AG08395 (cell line): Measurements from ENCODE around the gene TBC1D4.

Experiments
- DNase-seq: peaks from one replicate; pipeline ENCODE4 v3.0.0; 2012; ENCODE audit warnings: mixed read lengths, low spot score

Gene TBC1D4

DNA sequence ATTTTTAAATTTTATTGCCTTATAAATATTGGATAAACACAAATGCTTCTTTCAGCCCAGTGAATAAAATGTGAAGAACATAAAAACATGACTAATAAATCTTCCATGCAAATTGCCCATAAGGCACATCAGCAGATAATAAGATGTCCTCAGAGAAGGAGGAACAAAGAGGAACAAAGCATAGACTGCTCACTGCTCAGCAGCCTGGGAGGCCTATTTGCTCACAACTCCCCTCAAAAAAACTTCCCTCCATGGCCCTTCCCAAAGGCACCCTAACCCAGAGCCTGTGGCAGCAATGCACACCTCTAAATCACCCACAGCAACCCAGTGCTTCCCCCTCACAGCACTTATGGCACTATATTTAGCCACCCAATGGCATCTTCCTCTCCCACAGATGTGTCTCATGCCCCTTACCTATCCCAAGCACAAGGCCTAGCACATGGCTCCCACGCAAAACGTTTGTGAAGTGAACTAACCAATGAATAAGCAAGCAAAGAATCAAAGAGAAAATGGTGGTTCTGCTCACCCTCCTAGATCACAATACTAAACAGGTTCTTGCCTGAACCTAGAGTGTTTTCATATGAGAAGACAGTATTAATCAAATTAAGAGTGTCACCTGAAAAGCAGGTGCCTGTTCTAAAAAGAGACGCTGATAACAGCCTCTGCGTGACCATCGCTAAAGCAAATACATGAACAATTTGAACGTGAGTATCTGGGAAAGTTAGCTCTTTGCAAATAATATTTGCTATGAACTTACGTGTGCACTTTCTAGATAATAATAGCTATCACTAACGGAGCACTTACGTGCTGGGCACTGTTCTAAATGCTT lies 96.9 kb downstream of the TBC1D4 start:
- peak; percentile 9 for DNase-seq

DNA sequence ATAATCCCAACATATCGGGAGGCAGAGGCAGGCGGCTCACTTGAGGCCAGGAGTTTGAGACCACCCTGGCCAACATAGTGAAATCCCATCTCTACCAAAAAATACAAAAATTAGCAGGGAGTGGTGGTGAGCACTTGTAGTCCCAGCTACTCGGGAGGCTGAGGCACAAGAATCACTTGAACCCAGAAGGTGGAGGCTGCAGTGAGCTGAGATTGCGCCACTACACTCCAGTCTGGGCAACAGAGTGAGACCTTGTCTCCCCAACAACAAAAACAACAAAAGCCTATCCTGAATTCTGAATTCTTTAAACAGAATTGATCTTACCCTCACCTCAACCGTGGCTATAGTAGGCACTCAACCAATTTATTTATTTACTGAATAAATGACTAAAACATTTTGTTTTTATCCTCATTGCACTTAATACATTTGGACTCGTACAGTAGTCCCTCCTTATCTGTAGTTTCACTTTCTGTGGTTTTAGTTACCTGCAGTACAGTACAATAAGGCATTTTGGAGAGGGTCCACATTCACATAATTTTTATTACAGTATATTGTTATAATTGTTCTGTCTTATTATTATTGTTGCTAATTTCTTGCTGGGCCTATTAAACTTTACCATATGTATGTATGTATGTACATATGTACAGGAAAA lies 98.8 kb downstream of the TBC1D4 start:
- no peak for DNase-seq

DNA sequence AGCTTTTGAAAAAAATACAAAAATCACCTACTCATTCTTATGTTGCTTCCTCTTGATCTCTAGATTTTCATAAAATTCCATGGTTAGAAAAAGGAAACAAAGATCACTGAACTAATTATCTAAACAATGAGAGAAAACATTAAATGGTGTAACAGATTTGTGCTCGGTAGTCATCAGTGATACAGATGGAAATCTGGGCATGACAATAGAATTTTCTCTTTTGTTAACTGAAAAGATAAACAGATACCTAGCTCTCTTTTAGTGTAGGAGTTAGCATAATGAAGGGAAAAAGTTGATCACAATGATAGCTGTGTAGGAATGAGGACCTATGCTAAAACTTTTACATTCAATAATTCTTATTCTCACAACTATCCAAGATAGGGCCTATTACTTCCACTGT lies 103.7 kb downstream of the TBC1D4 start:
- DNase-seq, result no peak

DNA sequence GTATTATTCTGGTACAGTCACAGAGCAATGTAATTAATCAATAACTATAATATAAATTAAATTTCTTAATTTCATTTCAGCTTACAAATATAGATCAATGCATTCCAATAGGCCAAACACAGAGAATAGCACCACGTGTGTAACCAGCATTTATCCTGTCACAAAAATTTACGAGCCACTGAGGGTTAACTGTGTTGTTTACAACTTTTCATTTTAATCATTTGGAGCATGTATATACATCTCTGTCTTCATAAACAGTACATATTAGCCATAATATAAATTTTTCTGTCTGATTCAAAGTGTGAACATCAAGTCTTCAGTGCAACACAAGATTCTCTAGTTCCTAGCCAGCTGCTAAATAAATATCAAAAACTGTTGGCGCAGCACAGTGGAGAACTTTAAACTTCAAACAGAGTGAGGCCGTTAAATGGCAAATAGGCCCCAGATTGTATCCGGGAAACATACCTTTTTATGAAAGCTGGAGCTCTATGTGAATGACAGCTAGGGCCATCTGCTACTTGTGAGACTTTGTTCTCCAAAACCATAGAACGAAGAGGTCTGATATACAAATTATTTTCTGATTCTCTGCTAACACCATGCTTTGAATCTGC lies 105.1 kb downstream of the TBC1D4 start:
- DNase-seq, result no peak

DNA sequence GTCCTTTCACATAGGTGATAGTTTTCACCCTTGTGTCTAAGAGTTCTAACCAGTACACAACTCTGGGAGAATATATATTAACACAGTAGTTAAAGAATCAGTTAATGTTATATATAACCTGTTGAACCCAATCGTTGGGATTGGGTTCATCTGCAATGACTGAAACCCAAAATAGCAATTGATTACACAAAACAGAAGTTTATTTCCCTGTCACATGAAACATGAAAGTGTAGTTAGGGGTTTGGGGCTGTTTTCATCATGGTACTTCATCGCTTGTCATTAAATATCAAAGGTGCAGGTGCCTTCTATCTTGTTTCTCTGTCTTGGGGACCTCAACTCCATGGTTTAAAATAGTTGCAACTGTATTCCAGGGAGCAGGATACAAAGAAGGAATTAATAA lies 106.6 kb downstream of the TBC1D4 start:
- DNase-seq, result no peak

DNA sequence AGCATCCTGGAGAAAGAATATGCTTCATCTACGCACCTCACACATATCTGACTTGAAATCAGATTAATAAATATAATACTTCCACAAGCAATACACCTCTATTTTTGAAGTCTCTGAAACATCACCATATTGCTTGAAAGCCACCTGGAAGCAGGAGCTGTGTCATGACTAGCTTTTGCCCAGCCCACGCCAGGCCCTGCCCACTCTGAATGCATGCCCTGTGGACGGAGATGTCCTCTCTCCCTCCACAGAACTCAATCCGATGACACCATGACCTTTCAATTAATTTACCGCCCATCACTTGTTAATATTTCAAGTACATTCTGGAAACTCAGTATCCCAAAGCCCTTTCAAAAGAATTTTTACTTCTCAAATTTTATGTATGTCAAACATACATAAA lies 108.0 kb downstream of the TBC1D4 start:
- DNase-seq, result no peak

DNA sequence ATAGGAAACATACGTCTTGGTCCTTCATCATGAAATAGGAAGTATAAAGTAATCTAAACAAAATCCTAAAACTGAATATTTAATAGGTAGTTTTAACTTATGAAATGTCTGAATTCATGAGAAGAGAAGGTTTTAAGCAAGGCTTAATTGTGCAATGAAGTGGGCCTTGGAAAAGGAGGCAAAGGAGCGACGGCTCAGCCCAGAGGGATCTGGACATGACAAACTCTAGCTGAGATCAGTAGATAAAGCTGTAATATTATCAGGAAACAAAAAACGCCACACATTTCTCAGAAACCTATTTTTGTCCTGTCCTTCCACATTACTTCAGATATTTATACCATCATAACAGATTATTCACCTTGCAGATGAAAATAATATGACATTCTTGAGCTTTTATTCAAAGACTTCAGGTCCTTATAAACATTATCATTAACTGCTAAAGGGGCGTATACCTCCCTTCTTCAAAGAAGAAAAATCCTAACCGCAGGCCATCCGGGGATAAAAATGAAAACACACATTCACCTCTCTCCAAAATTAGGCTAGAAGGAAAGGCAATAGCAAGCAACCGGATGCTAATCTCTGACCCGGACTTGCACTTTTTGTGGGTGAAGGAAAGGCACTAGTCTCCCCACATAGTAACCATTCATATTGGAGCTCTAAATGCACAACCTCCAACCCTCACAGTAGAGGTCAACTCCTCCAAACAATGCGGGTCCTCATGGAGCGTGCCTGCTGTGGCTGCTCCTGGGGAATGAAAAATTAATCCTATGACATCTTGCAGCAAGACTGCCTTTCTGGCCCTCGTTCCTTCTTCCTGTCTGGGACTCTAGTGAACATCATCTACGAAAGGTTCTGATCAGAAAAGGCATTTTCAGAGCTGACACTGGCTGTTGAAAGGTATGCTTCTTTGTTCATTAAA lies 108.8 kb downstream of the TBC1D4 start:
- DNase-seq, result no peak

DNA sequence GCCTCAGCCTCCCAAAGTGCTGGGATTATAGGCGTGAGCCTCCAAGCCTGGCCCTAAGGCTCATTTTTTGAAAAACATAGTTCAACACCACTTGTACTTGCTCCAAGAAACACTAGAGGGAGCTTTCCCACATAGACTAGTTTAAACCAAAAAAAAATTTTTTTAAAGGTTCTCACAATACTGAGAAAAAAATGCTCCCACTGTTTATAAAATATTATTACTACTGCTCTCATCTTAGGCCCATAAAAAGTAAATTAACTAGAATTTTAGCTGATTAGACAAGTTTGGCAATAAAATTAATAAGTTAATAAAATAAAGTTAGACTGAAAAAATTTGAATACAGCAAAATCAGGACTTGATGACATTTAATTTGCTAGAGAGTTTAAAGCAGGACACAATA lies 109.5 kb downstream of the TBC1D4 start:
- peak; percentile 53 for DNase-seq

DNA sequence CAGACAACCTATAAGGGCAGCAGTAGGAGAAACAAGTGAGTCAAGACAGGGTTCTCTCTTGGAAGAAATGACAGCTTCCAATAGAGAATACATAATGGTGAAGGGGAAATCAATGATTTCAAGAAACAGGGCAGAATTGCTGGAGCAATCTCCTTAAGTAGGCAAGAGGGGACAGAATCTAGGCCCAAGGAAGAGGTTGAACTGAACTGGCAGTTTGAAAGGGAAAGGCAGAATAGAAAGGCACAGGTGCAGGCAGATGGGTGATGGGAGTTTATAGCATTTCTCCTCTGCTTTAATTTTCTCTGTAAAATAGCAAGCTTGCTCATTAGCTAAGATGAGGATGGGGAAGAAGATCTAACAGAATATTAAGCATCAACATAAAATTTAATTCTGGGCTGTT lies 110.8 kb downstream of the TBC1D4 start:
- no peak for DNase-seq

DNA sequence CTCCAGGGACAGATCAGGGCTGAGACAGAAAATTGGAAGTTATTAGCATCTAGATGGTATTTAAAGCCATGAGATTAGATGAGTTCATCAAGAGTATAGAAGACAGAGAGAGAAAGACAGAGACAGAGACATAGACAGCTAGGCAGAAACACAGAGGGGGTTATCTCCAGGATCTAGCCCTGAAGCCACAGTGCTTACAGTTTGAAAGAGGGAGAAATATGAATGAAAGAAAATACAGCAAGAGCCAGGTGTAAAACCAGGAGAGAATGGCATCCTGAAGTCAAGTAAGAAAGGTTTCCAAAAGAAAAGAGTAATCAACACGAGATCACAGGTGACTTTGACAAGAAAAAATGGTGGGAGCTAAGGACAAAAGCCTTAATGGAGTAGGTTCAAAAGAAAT lies 111.2 kb downstream of the TBC1D4 start:
- DNase-seq, result no peak

DNA sequence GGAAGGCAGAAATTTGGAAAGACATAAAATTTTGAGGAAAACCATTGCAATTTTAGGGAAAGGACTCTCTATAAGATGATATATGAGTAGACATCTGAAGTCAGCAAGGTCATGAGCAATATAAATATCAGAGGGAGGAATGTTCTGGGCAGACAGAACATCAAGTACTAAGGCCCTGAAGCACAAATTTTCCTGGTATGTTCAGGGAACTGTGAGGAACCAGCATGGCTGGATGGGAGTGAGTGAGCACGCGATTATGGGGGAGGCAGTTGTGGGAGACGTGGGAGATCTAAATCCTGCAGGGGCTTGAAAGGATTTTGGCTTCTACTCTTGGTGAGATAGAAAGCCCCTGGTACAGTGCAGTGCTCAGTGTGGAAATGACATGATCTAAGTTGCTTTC lies 112.0 kb downstream of the TBC1D4 start:
- DNase-seq, result no peak

DNA sequence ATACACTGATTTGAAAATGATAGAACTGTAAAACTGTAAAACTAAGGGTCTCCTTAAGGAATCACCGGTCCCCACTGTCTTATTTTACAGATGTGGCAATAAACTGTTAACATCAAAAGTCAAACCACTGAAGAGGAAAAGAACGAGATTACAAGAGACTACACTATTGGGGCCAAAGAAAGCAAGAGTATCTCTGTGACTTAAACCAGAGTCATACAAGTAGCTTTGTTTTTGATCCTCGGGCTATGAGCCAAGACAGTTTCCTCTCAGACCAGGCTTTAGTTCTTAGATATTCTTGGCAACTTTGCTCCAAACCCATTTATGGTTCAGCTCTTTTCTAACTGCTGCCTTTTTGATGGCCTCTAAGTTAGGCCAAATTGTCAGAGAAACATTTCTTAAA lies 113.8 kb downstream of the TBC1D4 start:
- DNase-seq, result peak; percentile 56

DNA sequence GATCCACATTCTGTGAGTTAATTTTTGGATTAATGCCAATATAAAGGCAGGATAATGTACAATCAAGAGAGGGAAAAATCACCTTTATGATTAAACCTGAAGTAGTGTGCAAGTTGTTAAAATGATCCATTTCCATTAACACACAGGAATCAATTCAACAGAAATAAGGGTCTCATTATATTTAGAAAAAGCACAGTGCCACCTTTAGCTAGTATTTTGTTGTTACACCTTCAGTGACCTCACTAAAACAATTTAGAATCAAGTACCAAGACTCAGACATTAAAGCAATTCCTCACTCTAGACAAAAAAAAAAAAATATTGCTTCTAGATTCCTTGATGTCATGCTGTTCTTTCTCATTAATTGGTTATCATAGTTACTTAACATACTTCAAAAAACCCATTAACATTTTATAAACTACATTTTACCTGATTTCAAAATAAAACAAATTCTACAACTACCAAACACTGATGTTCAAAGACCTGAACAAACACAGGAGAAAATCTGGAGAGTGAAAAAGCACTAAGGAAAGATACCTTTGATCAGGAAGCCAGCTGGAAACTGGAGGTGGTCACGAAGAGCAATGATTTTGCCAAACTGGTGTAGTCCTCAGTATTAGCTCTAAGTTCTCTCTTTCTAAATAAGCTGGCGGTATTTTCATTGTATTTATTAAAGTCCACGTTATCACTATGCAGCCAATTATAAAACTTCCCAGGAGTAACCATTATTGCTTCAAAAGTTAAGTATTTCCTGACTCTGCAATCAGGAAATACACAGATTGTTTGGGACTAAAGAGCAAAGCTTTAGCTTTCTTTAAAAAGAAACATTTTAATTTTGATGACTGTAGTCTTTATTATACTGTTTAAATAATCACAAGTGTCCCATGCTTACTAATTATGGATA lies 115.3 kb downstream of the TBC1D4 start:
- no peak for DNase-seq

DNA sequence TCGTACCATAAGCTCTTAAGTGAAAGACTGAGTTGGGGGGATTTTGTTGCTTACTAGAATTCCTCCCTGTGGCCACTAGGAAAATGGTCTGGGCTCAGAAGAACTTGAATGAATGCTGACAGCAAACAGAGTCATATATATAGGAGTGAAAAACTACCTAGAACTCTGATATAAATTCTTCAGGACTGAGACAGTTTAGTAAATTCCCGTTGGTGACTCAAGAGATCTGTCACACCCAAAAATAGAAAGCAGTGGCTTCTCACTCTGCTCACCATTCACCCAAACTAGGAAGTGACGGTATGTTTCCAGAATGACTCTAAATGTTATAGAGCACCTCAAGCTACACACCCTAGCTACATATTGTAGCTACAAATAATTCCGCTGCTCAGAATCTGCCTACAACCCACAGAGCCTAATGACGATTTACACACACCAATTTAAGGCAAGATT lies 116.2 kb downstream of the TBC1D4 start:
- DNase-seq, result peak; percentile 65

DNA sequence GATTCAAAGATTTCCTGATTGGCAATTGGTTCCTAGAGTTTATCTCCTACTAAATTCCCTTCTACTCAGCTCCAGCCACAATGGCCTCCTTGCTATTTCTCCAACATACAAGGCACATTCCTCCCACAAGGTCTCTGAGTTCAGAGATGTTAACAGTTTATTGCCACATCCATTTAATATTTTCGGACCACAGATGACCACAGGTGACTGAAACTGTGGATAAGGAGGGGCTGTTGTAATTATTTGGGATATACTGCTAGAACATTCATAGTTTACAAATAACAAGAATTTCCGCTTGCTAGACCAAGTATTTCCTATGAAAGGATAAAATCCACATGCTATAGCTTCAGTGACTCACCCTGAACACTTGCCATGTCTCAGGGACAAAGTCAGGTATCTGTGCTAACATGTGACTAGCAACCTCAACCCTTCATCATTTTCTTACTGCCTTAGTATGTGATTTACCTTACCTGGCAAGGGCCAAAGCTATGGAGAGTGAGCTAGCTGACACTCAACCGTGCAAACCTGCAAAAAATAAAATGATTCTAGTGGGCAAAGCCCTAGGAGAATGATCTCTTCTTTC lies 117.7 kb downstream of the TBC1D4 start:
- DNase-seq, result no peak

DNA sequence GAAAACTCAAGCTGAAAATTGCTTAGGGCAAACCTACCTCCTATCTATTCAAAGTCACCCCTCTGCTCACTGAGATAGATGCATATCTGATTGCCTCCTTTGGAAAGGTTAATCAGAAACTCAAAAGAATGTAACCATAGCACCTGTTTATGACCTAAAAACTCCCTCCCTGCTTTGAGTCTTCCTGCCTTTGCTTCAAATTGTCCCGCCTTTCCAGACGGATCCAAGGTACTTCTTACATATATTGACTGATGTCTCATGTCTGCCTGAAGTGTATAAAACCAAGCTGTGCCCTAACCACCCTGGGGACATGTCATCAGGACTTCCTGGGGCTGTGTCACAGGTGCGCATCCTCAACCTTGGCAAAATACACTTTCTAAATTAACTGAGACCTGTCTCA lies 118.6 kb downstream of the TBC1D4 start:
- DNase-seq, result no peak

DNA sequence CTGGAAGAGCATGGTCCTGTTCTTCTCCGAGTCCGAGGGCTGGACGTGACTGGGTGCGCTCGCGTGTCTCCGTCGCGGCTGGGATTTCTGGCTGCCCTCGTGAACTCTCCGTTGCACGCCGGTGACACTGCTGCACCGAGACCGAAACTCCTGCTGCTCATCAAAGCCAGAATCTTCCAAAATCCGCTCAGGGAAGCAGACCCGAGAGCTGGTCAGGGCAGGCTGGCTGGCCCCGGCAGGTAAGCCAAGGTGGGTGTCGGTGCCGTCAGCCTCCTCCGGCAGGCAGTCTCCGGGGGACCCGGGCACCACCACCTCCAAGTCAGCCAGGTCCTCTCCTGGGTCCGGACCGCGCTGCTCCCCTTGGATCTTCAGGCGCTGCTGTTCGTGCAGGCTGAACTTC lies 119.9 kb downstream of the TBC1D4 start:
- DNase-seq, result no peak

DNA sequence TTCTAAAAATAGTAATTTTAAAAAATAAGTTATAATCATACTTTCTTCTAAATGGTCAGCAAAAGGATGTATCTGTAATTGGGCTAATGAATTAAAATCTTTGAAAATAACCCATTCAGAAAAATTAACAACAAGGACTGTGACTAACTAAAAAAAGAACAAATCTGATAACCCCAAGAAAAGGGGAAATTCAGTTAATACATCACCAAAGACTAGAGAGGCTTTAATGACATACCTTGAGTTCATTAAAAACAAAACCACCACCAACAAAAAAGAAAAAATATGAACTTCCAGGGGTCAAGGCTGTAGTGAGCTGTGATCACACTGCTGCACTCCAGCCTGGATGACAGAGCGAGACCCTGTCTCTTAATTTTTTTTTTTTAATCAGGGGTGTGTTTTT lies 121.8 kb downstream of the TBC1D4 start:
- DNase-seq, result no peak

DNA sequence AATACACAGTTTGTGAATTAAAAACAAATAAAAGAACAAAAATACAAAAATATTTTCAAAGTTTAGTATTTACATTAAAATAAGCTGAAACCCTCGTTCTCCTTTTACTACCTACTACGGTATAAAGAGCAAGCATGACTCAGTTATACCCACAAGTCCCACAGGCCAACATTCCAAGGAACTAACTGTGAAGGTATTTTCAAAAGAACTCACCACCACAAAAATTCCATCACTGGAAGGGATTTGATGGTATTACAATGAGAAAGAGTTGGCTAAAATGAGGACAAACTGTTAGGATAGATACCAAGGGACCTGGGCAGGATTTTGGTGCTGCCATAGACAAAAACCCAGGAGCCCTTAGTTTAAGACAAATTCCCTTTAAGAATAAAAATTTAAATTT lies 122.7 kb downstream of the TBC1D4 start:
- DNase-seq, result peak; percentile 86

DNA sequence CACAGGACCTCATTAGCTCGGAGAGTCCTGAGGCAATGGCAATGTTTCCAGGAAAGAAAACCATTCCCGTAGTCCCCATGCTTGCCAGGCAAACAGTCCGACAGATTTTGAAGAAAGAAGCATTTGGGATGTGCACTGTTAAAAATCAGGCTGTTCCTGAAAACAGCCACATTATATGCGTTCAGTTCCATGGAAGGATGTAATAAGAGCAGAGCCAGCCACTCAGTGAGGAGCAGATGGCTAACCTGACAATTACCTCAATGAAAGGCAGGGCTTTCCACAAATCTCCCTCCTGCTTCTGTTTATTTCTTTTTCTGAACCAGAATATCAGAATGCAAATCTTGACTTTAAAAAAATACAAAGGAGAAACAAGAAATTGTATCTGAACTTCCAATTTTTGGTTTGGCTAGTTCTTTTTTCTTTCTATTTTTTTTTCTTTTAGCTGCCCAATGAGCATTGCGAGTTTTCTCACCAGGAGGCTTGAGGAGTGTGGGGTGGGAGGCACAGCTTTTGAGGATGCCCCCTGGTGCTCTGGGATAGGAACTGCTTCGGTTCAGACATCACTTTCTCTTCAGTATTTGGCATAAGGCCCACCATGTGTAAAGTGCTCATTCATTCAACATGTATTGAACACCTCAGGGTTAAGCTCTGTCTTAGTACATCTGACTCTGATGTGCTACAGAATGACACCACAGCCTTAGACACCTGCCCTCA lies 124.2 kb downstream of the TBC1D4 start:
- DNase-seq, result peak; percentile 40
